ENCODE data around the gene DTYMK. TPM values are rescaled to one million over a fixed set of nuclear protein-coding genes. Genes with fewer than 3 reads are reported as not detected.

The DTYMK gene
- total and polyA plus RNA-seq, 10 of the 15 experiments (the other 5 are each of a cell fraction or from before 2014, with no cell fraction given), result 7.0 to 220 (median 59.3) TPM

DNA sequence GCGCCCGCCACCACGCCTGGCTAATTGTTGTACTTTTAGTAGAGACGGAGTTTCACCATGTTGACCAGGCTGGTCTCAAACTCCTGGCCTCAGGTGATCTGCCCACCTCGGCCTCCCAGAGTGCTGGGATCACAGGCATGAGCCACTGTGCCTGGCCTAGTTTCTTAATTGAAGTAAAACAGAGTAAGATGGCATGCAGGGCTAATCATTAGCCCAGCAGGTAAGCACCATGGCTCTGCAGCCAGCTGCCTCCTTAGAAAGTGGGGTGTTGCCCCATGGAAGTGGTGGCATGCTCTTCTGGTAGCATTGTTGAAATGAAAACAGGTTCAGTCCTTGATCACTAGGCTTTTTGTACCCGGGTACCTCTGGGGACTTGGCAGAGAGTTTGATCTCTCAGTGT is 36.7 kb downstream of the DTYMK start:
- ChIA-PET RAD21 (ENCODE audit: unreplicated experiment) (no interaction called here), CTCF (interaction anchor here (0.6 kb wide), 1 partner anchor 542 kb away, joined by 3 read pairs; no protein-coding TSS in a partner anchor), POLR2A (no interaction called here), SMC1A (ENCODE audit: uncharacterized antibody, unreplicated experiment) (interaction anchor here (0.6 kb wide), 1 partner anchor 48 kb away, joined by 3 read pairs; no protein-coding TSS in a partner anchor)
- H3K36me3 ChIP-seq (ENCODE audit: control insufficient read depth in 2 of 2, insufficient read depth in 2 of 2, low read length in 1 of 2), result peaks cover 7 to 18% of the 10 kb centered on the region in 2 experiments
- H3K79me2 ChIP-seq (ENCODE audit: control insufficient read depth, insufficient read depth, low read length), result peaks cover 9% of the 10 kb centered on the region
- H3K4me3 ChIP-seq, result no peak overlapping the region
- WGBS (ENCODE audit: insufficient coverage, insufficient replicate concordance, low lambda C conversion rate, missing lambda C conversion rate), result 88% methylated on average over 6 of the region's 6 CpGs
- no peak overlapping the region for H3K27ac ChIP-seq (ENCODE audit: control insufficient read depth, insufficient read depth)
- DNase-seq (ENCODE audit: low read depth, low spot score), result no peak
- H3K9ac ChIP-seq (ENCODE audit: control insufficient read depth, insufficient read depth, low read length), result no peak overlapping the region
- no peak overlapping the region for H3K4me2 ChIP-seq (ENCODE audit: control insufficient read depth, insufficient read depth)
- no peaks in the 10 kb centered on the region for H3K9me3 ChIP-seq (replicated peaks; ENCODE audit: control insufficient read depth, insufficient read depth, low read length)
- no peak for FAIRE-seq
- intact Hi-C loops (cut with micrococcal nuclease; ENCODE audit: unreplicated experiment), result no loop called here
- H2AFZ ChIP-seq (ENCODE audit: control insufficient read depth, low read depth, low read length), result no peak overlapping the region
- H4K20me1 ChIP-seq (ENCODE audit: control insufficient read depth, insufficient read depth), result no peaks in the 10 kb centered on the region; the same call in 1 of the 2 replicates
- no peak for ATAC-seq
- BruUV-seq (replicated peaks), result no TSS peak
- no peaks in the 10 kb centered on the region for H3K27me3 ChIP-seq (replicated peaks in 1 of 2; ENCODE audit: control insufficient read depth in 2 of 2, insufficient read depth in 2 of 2, low read length in 1 of 2)
- in situ Hi-C loops (cut with MboI), result loop anchor here (10.0 kb wide), 1 partner anchor 795 kb away; no protein-coding TSS in a partner anchor
- H3K4me1 ChIP-seq (ENCODE audit: control insufficient read depth, insufficient read depth, low read length), result no peaks in the 10 kb centered on the region
- TF ChIP-seq SUZ12 (IDR thresholded peaks at IDR 0.05; ENCODE audit: unreplicated experiment) (no peak), FOXM1 (IDR thresholded peaks at IDR 0.05; ENCODE audit: low read depth, low read length) (no peak), EGR1 (IDR thresholded peaks at IDR 0.05; ENCODE audit: borderline replicate concordance in 1 of 2, low read depth in 2 of 2, low read length in 2 of 2) (no peak), SUPT20H (IDR thresholded peaks at IDR 0.05; ENCODE audit: borderline replicate concordance, control insufficient read depth, low read depth, low read length) (no peak), JUND (IDR thresholded peaks at IDR 0.05; ENCODE audit: low read depth, low read length) (no peak)
- TF ChIP-seq, protein P1, sequence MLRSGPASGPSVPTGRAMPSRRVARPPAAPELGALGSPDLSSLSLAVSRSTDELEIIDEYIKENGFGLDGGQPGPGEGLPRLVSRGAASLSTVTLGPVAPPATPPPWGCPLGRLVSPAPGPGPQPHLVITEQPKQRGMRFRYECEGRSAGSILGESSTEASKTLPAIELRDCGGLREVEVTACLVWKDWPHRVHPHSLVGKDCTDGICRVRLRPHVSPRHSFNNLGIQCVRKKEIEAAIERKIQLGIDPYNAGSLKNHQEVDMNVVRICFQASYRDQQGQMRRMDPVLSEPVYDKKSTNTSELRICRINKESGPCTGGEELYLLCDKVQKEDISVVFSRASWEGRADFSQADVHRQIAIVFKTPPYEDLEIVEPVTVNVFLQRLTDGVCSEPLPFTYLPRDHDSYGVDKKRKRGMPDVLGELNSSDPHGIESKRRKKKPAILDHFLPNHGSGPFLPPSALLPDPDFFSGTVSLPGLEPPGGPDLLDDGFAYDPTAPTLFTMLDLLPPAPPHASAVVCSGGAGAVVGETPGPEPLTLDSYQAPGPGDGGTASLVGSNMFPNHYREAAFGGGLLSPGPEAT (IDR thresholded peaks at IDR 0.05; ENCODE audit: low read depth), result no peak

Data from GM12878 (cell line).